Muscle layer of duodenum (tissue), 2 donors: ENCODE results near the gene COX6A2.

Experiments used
- H3K27ac ChIP-seq: one replicate; pipeline ENCODE4 v1.7.0; 2013; ENCODE audit warnings: mild to moderate bottlenecking, low read length
- H3K27me3 ChIP-seq: one replicate; pipeline ENCODE4 v1.7.0; 2013; ENCODE audit warnings: low read depth, mild to moderate bottlenecking, control low read depth, low read length
- H3K36me3 ChIP-seq, 2 donors: one replicate each; pipeline ENCODE4 v1.7.0; 2013; ENCODE audit warnings: low read length in 2 of 2, control low read depth in 1 of 2, mild to moderate bottlenecking in 1 of 2; ENCODE audit not compliant: insufficient read depth in 2 of 2, control insufficient read depth in 1 of 2
- H3K4me1 ChIP-seq, 2 donors: one replicate each; pipeline ENCODE4 v1.7.0; 2013; ENCODE audit warnings: low read length in 2 of 2, mild to moderate bottlenecking in 2 of 2, control low read depth in 1 of 2, moderate library complexity in 1 of 2; ENCODE audit not compliant: insufficient read depth in 2 of 2, control insufficient read depth in 1 of 2
- H3K4me3 ChIP-seq, 2 donors: one replicate each; pipeline ENCODE4 v1.7.0; 2013; ENCODE audit warnings: low read length in 2 of 2, low read depth in 1 of 2, mild to moderate bottlenecking in 1 of 2
- H3K9me3 ChIP-seq, 2 donors: one replicate each; pipeline ENCODE4 v1.7.0; 2013; ENCODE audit warnings: low read length in 2 of 2, control low read depth in 1 of 2, mild to moderate bottlenecking in 1 of 2; ENCODE audit not compliant: control insufficient read depth in 1 of 2
- donor health status: healthy.

COX6A2 gene

DNA sequence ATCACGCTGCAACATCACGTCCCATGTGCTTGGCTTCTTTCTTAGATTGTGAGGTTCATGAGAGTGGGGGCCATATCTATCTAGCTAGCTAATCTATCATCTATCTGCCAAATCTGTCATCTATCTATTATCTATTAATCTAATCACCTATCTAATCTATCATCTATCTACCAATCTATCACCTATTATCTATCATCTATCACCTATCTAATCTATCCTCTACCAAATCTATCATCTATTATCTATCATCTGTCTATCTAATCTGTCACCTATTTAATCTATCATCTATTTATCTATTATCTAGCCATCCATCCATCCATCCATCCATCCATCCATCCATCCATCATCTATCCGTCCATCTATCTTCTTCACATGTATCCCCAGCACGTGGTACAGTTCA is 14.2 kb downstream of the COX6A2 start:
- Histone ChIP-seq H3K4me1 (no peaks in the 10 kb centered on the region), H3K9me3 (no peaks in the 10 kb centered on the region), H3K36me3 (no peaks in the 10 kb centered on the region), H3K4me3 (no peak overlapping the region), H3K27ac (no peak overlapping the region), H3K27me3 (no peaks in the 10 kb centered on the region)

DNA sequence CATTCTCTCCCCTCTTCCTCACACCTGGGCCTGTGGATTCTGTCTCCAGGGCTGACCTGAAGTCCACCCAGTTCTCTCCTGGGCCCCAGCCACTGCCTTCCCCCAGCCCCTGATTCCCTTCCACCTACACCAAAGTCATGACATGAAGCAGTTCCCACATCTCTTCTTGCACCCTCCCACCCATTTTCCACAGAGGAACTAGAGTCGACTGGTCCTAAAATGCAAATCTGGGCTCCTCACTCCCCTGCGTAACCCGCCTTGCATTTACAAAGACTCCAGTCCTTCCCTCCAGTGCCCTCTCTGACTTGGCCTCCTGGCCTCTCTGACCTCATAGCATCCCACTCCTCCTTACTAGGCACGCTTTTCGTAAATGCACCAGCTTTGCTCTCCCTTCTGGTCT is 14.8 kb downstream of the COX6A2 start:
- Histone ChIP-seq H3K36me3 (no peaks in the 10 kb centered on the region), H3K27me3 (no peaks in the 10 kb centered on the region), H3K9me3 (no peaks in the 10 kb centered on the region), H3K27ac (no peak overlapping the region), H3K4me3 (no peak overlapping the region), H3K4me1 (no peaks in the 10 kb centered on the region)

DNA sequence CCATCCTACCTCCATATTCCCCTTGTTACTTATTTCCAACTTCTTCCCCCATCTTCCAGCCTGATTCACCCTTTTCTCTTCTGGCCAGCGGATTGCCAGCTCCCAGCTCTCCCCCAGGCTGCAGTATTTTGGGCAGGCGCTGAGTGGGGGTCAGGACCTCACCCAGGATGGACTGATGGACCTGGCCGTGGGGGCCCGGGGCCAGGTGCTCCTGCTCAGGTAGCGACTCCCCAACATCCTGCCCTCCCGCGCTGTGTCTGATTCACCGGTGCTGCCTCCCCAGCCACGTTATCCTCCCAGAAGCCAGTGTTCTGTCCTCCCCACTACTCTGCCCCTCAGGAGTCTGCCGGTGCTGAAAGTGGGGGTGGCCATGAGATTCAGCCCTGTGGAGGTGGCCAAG is 15.4 kb downstream of the COX6A2 start:
- Histone ChIP-seq H3K36me3 (no peaks in the 10 kb centered on the region), H3K27me3 (no peaks in the 10 kb centered on the region), H3K9me3 (no peaks in the 10 kb centered on the region), H3K27ac (no peak overlapping the region), H3K4me3 (no peak overlapping the region), H3K4me1 (no peaks in the 10 kb centered on the region)

DNA sequence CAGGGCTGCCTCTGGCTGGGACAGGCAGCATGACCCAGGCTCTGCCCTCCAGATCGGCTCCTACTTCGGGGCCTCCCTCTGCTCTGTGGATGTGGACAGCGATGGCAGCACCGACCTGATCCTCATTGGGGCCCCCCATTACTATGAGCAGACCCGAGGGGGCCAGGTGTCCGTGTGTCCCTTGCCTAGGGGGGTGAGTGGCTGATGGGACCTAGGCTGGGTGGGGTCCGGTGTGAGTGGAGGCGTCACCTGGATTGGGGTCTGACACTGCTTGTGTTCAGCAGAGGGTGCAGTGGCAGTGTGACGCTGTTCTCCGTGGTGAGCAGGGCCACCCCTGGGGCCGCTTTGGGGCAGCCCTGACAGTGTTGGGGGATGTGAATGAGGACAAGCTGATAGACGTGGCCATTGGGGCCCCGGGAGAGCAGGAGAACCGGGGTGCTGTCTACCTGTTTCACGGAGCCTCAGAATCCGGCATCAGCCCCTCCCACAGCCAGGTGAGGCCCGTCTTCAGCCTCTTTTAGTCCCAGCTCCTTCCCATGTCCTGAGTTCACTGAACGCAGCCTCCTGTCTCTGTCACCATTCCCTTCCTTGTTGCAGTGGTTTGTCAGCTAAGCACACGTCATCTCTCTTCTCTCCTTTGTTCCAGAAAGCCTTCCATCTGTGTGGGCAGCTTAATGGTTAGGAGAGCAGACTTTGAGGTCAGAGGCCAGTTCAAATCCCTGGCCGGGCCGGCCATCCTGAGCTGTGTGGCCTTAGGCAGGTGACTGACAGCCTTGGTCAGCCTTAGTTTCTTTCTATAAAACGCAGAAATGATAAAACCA is 16.9 kb downstream of the COX6A2 start:
- no peaks in the 10 kb centered on the region for H3K36me3 ChIP-seq
- no peaks in the 10 kb centered on the region for H3K9me3 ChIP-seq
- no peak overlapping the region for H3K4me3 ChIP-seq
- no peak overlapping the region for H3K27ac ChIP-seq
- H3K4me1 ChIP-seq = no peaks in the 10 kb centered on the region
- H3K27me3 ChIP-seq = no peaks in the 10 kb centered on the region

DNA sequence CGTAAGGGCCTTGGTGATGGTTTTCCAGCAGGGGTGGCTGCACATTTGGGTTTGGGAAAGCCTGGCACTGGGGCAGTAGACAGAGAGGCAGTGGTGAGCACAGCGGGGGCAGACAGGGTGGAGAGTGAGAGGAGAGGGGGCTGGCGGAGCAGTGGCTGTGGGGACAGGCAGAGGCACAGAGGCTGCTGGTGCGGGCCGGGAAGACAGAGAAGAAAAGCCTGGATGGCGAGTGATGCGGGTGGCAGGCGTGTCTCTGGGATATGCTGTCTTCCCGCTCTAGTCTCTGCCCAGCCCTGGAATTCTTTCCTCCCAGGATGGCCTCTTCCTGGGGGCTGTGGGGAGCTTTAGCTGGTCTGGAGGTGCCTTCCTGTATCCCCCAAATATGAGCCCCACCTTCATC is 18.1 kb downstream of the COX6A2 start:
- H3K9me3 ChIP-seq = no peaks in the 10 kb centered on the region
- no peaks in the 10 kb centered on the region for H3K4me1 ChIP-seq
- H3K4me3 ChIP-seq = no peak overlapping the region

DNA sequence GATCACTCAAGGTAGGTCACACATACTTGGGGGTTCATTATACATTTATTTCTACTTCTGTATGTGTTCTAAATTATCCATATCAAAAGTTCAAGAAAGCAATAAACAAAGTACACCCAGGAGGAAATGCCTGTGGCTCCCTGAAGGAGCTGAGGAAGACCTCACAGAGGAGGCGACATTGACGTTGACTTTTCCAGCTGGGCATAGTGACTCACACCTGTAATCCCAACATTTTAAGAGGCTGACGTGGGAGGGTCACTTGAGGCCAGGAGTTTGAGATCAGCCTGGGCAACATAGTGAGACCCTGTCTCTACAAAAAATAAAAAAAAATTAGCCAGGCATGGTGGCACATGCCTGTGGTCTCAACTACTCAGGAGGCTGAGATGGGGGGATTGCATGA is 18.7 kb downstream of the COX6A2 start:
- no peaks in the 10 kb centered on the region for H3K36me3 ChIP-seq
- no peaks in the 10 kb centered on the region for H3K9me3 ChIP-seq
- H3K4me3 ChIP-seq = no peak overlapping the region
- no peaks in the 10 kb centered on the region for H3K4me1 ChIP-seq
- no peaks in the 10 kb centered on the region for H3K27me3 ChIP-seq
- H3K27ac ChIP-seq = no peak overlapping the region

More for the DNA sequence above, 18.1 kb downstream of the COX6A2 start:
- Histone ChIP-seq H3K27ac (no peak overlapping the region), H3K27me3 (no peaks in the 10 kb centered on the region), H3K36me3 (no peaks in the 10 kb centered on the region)

DNA sequence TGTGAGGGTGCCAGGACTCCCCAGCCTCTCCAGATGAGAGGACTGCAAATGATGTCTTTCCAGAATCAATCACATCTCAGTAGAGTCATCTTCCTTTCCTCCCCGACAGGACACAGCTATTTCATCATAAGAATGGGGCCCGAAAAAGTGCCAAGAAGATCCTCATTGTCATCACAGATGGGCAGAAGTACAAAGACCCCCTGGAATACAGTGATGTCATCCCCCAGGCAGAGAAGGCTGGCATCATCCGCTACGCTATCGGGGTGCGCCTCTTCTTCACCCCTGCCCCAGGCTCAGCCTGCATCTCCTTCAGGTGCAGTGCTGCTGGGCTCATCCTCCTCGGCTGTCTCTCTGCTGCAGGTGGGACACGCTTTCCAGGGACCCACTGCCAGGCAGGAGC is 20.8 kb downstream of the COX6A2 start:
- no peaks in the 10 kb centered on the region for H3K4me1 ChIP-seq
- H3K4me3 ChIP-seq = no peak overlapping the region
- H3K27ac ChIP-seq = no peak overlapping the region
- H3K27me3 ChIP-seq = no peaks in the 10 kb centered on the region
- H3K36me3 ChIP-seq = no peaks in the 10 kb centered on the region
- H3K9me3 ChIP-seq = no peaks in the 10 kb centered on the region

DNA sequence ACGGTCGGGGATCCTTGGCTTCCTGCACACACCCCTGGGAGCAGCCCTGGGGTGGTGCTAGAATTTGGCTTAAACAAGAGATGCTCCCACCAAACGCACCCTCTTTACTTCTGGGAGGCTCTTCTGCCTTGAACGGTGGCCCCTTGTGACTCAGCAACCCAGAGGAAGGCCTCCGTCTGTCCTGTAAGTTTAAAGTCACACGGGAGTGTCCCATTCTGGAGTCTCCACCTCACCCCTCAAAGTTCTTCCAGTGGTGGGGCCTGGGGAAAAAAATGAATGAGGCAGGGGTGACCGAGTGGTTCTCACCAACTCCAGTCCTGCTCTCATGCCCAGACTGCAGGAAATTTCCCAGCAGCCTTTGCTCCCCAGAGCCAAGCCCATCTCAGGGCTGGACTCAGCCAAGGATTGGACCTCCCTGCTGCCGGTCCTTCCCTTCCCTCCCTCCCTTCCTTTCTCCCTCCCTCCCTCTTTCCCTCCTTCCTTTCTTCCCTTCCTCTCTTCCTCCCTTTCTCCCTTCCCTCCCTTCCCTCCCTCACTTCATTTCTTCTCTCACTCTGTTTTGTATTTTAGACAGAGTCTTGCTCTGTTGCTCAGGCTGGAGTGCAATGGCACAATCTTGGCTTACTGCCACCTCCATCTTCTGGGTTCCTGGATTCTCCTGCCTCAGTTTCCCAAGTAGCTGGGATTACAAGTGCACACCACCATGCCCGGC is 23.7 kb downstream of the COX6A2 start:
- no peak overlapping the region for H3K4me3 ChIP-seq
- H3K27me3 ChIP-seq = no peaks in the 10 kb centered on the region
- H3K4me1 ChIP-seq = no peaks in the 10 kb centered on the region
- H3K9me3 ChIP-seq = peaks cover 0 to 5% of the 10 kb centered on the region in 2 donors
- H3K36me3 ChIP-seq = no peaks in the 10 kb centered on the region
- no peak overlapping the region for H3K27ac ChIP-seq

DNA sequence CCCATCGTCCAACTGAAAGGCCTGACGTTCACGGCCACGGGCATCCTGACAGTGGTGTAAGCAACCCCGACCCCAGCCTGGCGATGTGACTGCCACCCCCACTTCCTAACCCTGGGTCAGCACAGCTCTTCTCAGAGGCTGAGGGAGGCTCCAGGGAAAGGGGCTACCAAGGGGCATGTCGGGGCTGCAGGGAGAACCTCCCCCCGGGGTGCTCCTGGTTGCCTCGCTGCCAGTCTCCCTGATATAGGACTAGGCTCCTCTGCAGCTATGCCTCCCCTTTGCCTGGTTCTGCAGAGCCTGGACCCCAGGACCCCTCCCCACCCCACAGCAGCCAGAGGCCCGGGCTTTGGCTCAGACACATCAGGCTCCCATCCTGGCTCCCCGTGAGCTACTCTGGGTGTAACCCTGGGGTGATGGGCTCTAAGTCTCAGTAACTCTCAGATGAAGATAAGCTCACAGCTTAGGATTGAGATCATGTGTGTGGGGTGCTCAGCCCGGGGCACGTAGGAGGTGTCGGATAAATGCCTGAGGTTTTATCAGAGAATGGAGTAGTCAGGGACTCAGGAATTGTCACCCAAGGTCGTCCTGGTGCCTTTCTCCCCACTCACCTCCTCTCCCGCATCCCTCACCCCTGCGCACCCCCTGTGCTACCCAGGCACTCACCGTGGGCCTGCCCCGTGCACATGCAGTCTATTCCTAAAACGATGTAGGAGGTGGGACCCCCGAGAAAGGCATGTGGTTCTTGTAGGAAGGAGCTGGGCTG is 24.4 kb downstream of the COX6A2 start:
- no peaks in the 10 kb centered on the region for H3K36me3 ChIP-seq
- peaks cover 0 to 8% of the 10 kb centered on the region in 2 donors for H3K9me3 ChIP-seq
- no peaks in the 10 kb centered on the region for H3K27me3 ChIP-seq
- H3K27ac ChIP-seq = no peak overlapping the region
- no peaks in the 10 kb centered on the region for H3K4me1 ChIP-seq
- no peak overlapping the region for H3K4me3 ChIP-seq

DNA sequence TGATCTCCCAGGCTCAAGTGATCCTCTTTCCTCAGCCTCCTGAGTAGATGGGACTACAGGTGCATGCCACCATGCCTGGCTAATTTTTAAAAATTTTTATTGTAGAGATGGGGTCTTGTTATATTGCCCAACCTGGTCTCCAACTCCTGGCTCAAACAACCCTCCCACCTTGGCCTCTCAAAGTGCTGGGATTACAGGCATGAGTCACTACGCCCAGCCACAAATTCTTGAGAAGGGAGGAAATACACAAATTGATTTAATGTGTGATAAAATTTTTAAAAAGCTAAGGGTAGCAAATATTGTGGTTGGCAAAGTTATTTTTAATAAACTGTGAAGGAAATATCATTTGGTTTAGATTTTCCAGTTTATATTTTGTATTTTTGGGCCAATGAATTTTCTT is 25.5 kb downstream of the COX6A2 start:
- Histone ChIP-seq H3K27me3 (no peaks in the 10 kb centered on the region), H3K9me3 (peaks cover 0 to 8% of the 10 kb centered on the region in 2 donors), H3K4me3 (no peak overlapping the region), H3K4me1 (no peaks in the 10 kb centered on the region), H3K36me3 (no peaks in the 10 kb centered on the region), H3K27ac (no peak overlapping the region)

DNA sequence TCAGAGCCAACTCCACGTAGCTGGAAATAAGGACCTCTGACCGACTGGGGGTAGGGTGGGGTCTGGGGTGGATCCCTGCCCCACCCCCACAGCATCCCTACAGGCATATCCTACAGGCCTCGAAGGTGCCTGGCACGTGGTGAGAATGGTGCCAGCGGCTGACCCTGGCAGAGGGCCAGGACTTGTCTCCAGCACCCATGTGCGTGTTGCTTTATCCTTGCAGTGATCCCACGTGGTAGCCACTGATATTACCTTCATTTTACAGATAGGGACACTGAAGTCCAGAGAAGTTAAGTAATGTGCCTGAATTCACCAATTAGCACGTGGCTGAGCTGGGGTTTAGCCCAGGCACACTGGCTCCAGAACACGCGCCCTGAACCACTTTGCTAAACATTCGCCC is 26.7 kb downstream of the COX6A2 start:
- no peak overlapping the region for H3K4me3 ChIP-seq
- H3K27ac ChIP-seq = no peak overlapping the region
- no peaks in the 10 kb centered on the region for H3K27me3 ChIP-seq
- H3K9me3 ChIP-seq = peaks cover 0 to 8% of the 10 kb centered on the region in 2 donors
- no peaks in the 10 kb centered on the region for H3K4me1 ChIP-seq
- H3K36me3 ChIP-seq = no peaks in the 10 kb centered on the region
